ENCODE data around the gene PEX11G. TPM values are rescaled to one million over a fixed set of nuclear protein-coding genes. Genes with fewer than 3 reads are reported as not detected.
A peak's percentile ranks its signal among the peaks of the same experiment; 100 is the strongest.

PEX11G gene
- total and polyA plus RNA-seq, 4 experiments from 2014 or later, result 0.64 to 1.7 (median 0.68) TPM

- intact Hi-C loops (cut with micrococcal nuclease), result no loop called here
- Histone ChIP-seq H3K9me3 (ENCODE audit: control insufficient read depth in 1 of 2, low read length in 2 of 2) (no peaks in the 10 kb centered on the region), H3K27ac (ENCODE audit: low read depth, low read length) (no peak overlapping the region), H3K36me3 (ENCODE audit: insufficient read depth, low read length) (no peaks in the 10 kb centered on the region), H3K4me3 (ENCODE audit: low read length in 2 of 2) (no peak overlapping the region), H3K27me3 (ENCODE audit: insufficient read depth, low read length) (no peaks in the 10 kb centered on the region), H3K4me1 (ENCODE audit: insufficient read depth, low read length) (peaks cover 18% of the 10 kb centered on the region)
- Mint-ChIP-seq H3K9me3 (no peaks in the 10 kb centered on the region), H3K4me3 (no peak overlapping the region), H3K27ac (no peak overlapping the region), H3K27me3 (no peaks in the 10 kb centered on the region), H3K4me1 (peaks cover 7 to 16% (median 9%) of the 10 kb centered on the region in 4 donors), H3K36me3 (peaks cover 6 to 11% of the 10 kb centered on the region in 2 donors)
- POLR2A ChIA-PET (ENCODE audit: partially characterized antibody), result no interaction called here
- CTCF ChIA-PET (ENCODE audit: partially characterized antibody), result no interaction called here
- no peak for DNase-seq
Observed at GRCh38 chr19:7526059-7526929, 37.5 kb upstream of the PEX11G start.

GRCh38 chr19:7524992-7525739 is 36.3 kb upstream of the PEX11G start:
- peak overlapping the region in 1 of 8 donors; percentile 46 for H3K4me3 Mint-ChIP-seq
- no peaks in the 10 kb centered on the region for H3K36me3 ChIP-seq (ENCODE audit: insufficient read depth, low read length)
- intact Hi-C loops (cut with micrococcal nuclease), result no loop called here
- ChIA-PET CTCF (ENCODE audit: partially characterized antibody) (no interaction called here), POLR2A (ENCODE audit: partially characterized antibody) (interaction anchor here (6.2 kb wide), 1 partner anchor 9 kb away, joined by 94 read pairs; the partner anchor contains the start of gene PNPLA6)
- no peaks in the 10 kb centered on the region for H3K9me3 Mint-ChIP-seq
- H3K4me3 ChIP-seq (ENCODE audit: low read length in 2 of 2), result no peak overlapping the region
- H3K4me1 Mint-ChIP-seq, result peaks cover 7 to 16% (median 9%) of the 10 kb centered on the region in 4 donors
- H3K36me3 Mint-ChIP-seq, result peaks cover 4 to 10% of the 10 kb centered on the region in 2 donors
- no peak overlapping the region for H3K27ac Mint-ChIP-seq
- H3K27me3 ChIP-seq (ENCODE audit: insufficient read depth, low read length), result no peaks in the 10 kb centered on the region
- no peaks in the 10 kb centered on the region for H3K27me3 Mint-ChIP-seq
- peaks cover 18% of the 10 kb centered on the region for H3K4me1 ChIP-seq (ENCODE audit: insufficient read depth, low read length)
- no peaks in the 10 kb centered on the region for H3K9me3 ChIP-seq (ENCODE audit: control insufficient read depth in 1 of 2, low read length in 2 of 2)
- H3K27ac ChIP-seq (ENCODE audit: low read depth, low read length), result no peak overlapping the region
- peak in 1 of 5 donors; percentile 11 for DNase-seq

- H3K4me3 ChIP-seq (ENCODE audit: low read length in 2 of 2), result no peak overlapping the region
- H3K27me3 ChIP-seq (ENCODE audit: insufficient read depth, low read length), result no peaks in the 10 kb centered on the region
- intact Hi-C loops (cut with micrococcal nuclease), result no loop called here
- H3K4me3 Mint-ChIP-seq, result peak overlapping the region in 4 of 8 donors; percentile 6 to 30 (median 16)
- no peak overlapping the region for H3K27ac ChIP-seq (ENCODE audit: low read depth, low read length)
- H3K27me3 Mint-ChIP-seq, result no peaks in the 10 kb centered on the region
- peaks cover 7 to 16% (median 9%) of the 10 kb centered on the region in 4 donors for H3K4me1 Mint-ChIP-seq
- peaks cover 18% of the 10 kb centered on the region for H3K4me1 ChIP-seq (ENCODE audit: insufficient read depth, low read length)
- ChIA-PET CTCF (ENCODE audit: partially characterized antibody) (no interaction called here), POLR2A (ENCODE audit: partially characterized antibody) (interaction anchor here (6.2 kb wide), 1 partner anchor 10 kb away, joined by 94 read pairs; the partner anchor contains the start of gene PNPLA6)
- H3K36me3 ChIP-seq (ENCODE audit: insufficient read depth, low read length), result no peaks in the 10 kb centered on the region
- no peaks in the 10 kb centered on the region for H3K9me3 Mint-ChIP-seq
- no peak overlapping the region for H3K27ac Mint-ChIP-seq
- peak in 1 of 5 donors; percentile 7 for DNase-seq
- no peaks in the 10 kb centered on the region for H3K9me3 ChIP-seq (ENCODE audit: control insufficient read depth in 1 of 2, low read length in 2 of 2)
- H3K36me3 Mint-ChIP-seq, result peaks cover 3 to 9% of the 10 kb centered on the region in 2 donors
Observed at GRCh38 chr19:7524523-7524922, 35.7 kb upstream of the PEX11G start.

- H3K9me3 Mint-ChIP-seq, result no peaks in the 10 kb centered on the region
- Histone ChIP-seq H3K4me3 (ENCODE audit: low read length in 2 of 2) (peak overlapping the region; percentile 65 to 69), H3K27ac (ENCODE audit: low read depth, low read length) (peak overlapping the region; percentile 42), H3K36me3 (ENCODE audit: insufficient read depth, low read length) (no peaks in the 10 kb centered on the region), H3K27me3 (ENCODE audit: insufficient read depth, low read length) (no peaks in the 10 kb centered on the region), H3K9me3 (ENCODE audit: control insufficient read depth in 1 of 2, low read length in 2 of 2) (no peaks in the 10 kb centered on the region), H3K4me1 (ENCODE audit: insufficient read depth, low read length) (peaks cover 18% of the 10 kb centered on the region)
- H3K27ac Mint-ChIP-seq, result peak overlapping the region in 4 of 7 donors; percentile 15 to 87 (median 49)
- DNase-seq, result peak in 1 of 5 donors; percentile 22
- ChIA-PET POLR2A (ENCODE audit: partially characterized antibody) (interaction anchor here (0.6 to 6.2 kb wide), 8 partner anchors 11 to 192 kb away, joined by 3 to 94 read pairs (median 5); partner anchors contain the start of genes ARHGEF18, PET100, PEX11G and PNPLA6), CTCF (ENCODE audit: partially characterized antibody) (interaction anchor here (0.8 to 1.8 kb wide), 6 partner anchors 12 to 129 kb away, joined by 3 to 12 read pairs (median 3); partner anchors contain the start of gene PNPLA6)
- H3K4me3 Mint-ChIP-seq, result peak overlapping the region; percentile 53 to 82 (median 64)
- peaks cover 7 to 16% (median 9%) of the 10 kb centered on the region in 4 donors for H3K4me1 Mint-ChIP-seq
- H3K36me3 Mint-ChIP-seq, result peaks cover 7% of the 10 kb centered on the region in 2 donors
- intact Hi-C loops (cut with micrococcal nuclease), result loop anchor here (1.0 kb wide), 2 partner anchors 11 to 34 kb away; partner anchors contain the start of gene PEX11G
- no peaks in the 10 kb centered on the region for H3K27me3 Mint-ChIP-seq
Observed at GRCh38 chr19:7522923-7523667, 34.3 kb upstream of the PEX11G start.

GRCh38 chr19:7522072-7522922 is 33.5 kb upstream of the PEX11G start, which contains the start of gene MCOLN1:
MCOLN1 (plus strand) TSS chr19:7522624; CDS start chr19:7522751, 127 bp downstream.
- Mint-ChIP-seq H3K27me3 (peaks cover 2% of the 10 kb centered on the region in 2 donors), H3K36me3 (peaks cover 7% of the 10 kb centered on the region in 2 donors), H3K4me1 (peaks cover 7 to 19% (median 12%) of the 10 kb centered on the region in 4 donors), H3K9me3 (no peaks in the 10 kb centered on the region), H3K4me3 (peak within 1 kb of the TSS; percentile 82 to 93 (median 87)), H3K27ac (peak within 1 kb of the TSS; percentile 61 to 93 (median 88))
- Histone ChIP-seq H3K9me3 (ENCODE audit: control insufficient read depth in 1 of 2, low read length in 2 of 2) (no peaks in the 10 kb centered on the region), H3K4me3 (ENCODE audit: low read length in 2 of 2) (peak within 1 kb of the TSS; percentile 65 to 69), H3K27me3 (ENCODE audit: insufficient read depth, low read length) (no peaks in the 10 kb centered on the region), H3K36me3 (ENCODE audit: insufficient read depth, low read length) (no peaks in the 10 kb centered on the region), H3K27ac (ENCODE audit: low read depth, low read length) (peak within 1 kb of the TSS; percentile 42), H3K4me1 (ENCODE audit: insufficient read depth, low read length) (peaks cover 18% of the 10 kb centered on the region)
- peak; percentile 98 to 99 (median 98) for DNase-seq
- POLR2A ChIA-PET (ENCODE audit: partially characterized antibody), result interaction anchor here (0.6 to 6.2 kb wide), 12 partner anchors 12 to 192 kb away, joined by 3 to 94 read pairs (median 3); partner anchors contain the start of genes ARHGEF18, PET100, PEX11G and PNPLA6
- intact Hi-C loops (cut with micrococcal nuclease), result loop anchor here (1.0 kb wide), 2 partner anchors 12 to 33 kb away; partner anchors contain the start of gene PEX11G
- CTCF ChIA-PET (ENCODE audit: partially characterized antibody), result interaction anchor here (0.9 to 1.8 kb wide), 5 partner anchors 13 to 129 kb away, joined by 3 to 12 read pairs (median 3); partner anchors contain the start of gene PNPLA6
